Measurements from ENCODE around the gene RPS18. TPM values are rescaled to one million over a fixed set of nuclear protein-coding genes. Genes with fewer than 3 reads are reported as not detected.

RPS18 gene
- total RNA-seq, 1 donor from 2014 or later = 4,710 TPM

GRCh38 chr6:33296797-33297405, 25.0 kb downstream of the RPS18 start:
- CTCF ChIA-PET = interaction anchor here (1.4 to 1.6 kb wide), 3 partner anchors 8 to 48 kb away, joined by 3 to 10 read pairs (median 4); partner anchors contain the start of genes B3GALT4, PFDN6 and WDR46
- TF ChIP-seq, protein P1, sequence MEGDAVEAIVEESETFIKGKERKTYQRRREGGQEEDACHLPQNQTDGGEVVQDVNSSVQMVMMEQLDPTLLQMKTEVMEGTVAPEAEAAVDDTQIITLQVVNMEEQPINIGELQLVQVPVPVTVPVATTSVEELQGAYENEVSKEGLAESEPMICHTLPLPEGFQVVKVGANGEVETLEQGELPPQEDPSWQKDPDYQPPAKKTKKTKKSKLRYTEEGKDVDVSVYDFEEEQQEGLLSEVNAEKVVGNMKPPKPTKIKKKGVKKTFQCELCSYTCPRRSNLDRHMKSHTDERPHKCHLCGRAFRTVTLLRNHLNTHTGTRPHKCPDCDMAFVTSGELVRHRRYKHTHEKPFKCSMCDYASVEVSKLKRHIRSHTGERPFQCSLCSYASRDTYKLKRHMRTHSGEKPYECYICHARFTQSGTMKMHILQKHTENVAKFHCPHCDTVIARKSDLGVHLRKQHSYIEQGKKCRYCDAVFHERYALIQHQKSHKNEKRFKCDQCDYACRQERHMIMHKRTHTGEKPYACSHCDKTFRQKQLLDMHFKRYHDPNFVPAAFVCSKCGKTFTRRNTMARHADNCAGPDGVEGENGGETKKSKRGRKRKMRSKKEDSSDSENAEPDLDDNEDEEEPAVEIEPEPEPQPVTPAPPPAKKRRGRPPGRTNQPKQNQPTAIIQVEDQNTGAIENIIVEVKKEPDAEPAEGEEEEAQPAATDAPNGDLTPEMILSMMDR (IDR thresholded peaks at IDR 0.05) = no peak

GRCh38 chr6:33297406-33297955, 25.6 kb downstream of the RPS18 start:
- no peaks in the 10 kb centered on the region for H3K9me3 Mint-ChIP-seq

More at GRCh38 chr6:33296797-33297405, 25.0 kb downstream of the RPS18 start:
- peak overlapping the region; percentile 83 for H3K27ac Mint-ChIP-seq
- POLR2A ChIA-PET = interaction anchor here (0.6 to 5.3 kb wide), 11 partner anchors 8 to 326 kb away, joined by 3 to 84 read pairs (median 19); partner anchors contain the start of genes B3GALT4, PFDN6, RPS18 and TAPBP
- no peaks in the 10 kb centered on the region for H3K9me3 Mint-ChIP-seq
- peaks cover 79% of the 10 kb centered on the region for H3K36me3 Mint-ChIP-seq (ENCODE audit: low read depth)
- H3K27me3 Mint-ChIP-seq = no peaks in the 10 kb centered on the region
- peaks cover 31% of the 10 kb centered on the region for H3K4me1 Mint-ChIP-seq
- ATAC-seq (ENCODE audit: low read depth) = no peak
- DNase-seq = no peak
- H3K4me3 Mint-ChIP-seq = peak overlapping the region; percentile 96
- intact Hi-C loops (cut with micrococcal nuclease) = loop anchor here (5.0 kb wide), 2 partner anchors 130 to 135 kb away; no protein-coding TSS in a partner anchor

GRCh38 chr6:33297956-33298772, 26.3 kb downstream of the RPS18 start:
- POLR2A ChIA-PET = interaction anchor here (0.7 to 5.3 kb wide), 18 partner anchors 9 to 1102 kb away, joined by 3 to 84 read pairs (median 16); partner anchors contain the start of genes B3GALT4, CUTA, PFDN6 and RPS18
- Mint-ChIP-seq H3K27me3 (no peaks in the 10 kb centered on the region), H3K36me3 (ENCODE audit: low read depth) (peaks cover 74% of the 10 kb centered on the region), H3K9me3 (no peaks in the 10 kb centered on the region), H3K4me1 (peaks cover 29% of the 10 kb centered on the region), H3K4me3 (peak overlapping the region; percentile 96), H3K27ac (peak overlapping the region; percentile 98)
- TF ChIP-seq, protein P1 (IDR thresholded peaks at IDR 0.05) = no peak
- intact Hi-C loops (cut with micrococcal nuclease) = loop anchor here (5.0 kb wide), 2 partner anchors 129 to 136 kb away; no protein-coding TSS in a partner anchor
- DNase-seq (peak; percentile 54), ATAC-seq (ENCODE audit: low read depth) (peak; percentile 19)
- CTCF ChIA-PET = interaction anchor here (1.4 to 3.2 kb wide), 7 partner anchors 9 to 47 kb away, joined by 3 to 17 read pairs (median 9); partner anchors contain the start of genes B3GALT4, PFDN6 and WDR46

More at GRCh38 chr6:33297406-33297955, 25.6 kb downstream of the RPS18 start:
- ChIA-PET CTCF (interaction anchor here (1.4 to 1.6 kb wide), 3 partner anchors 8 to 47 kb away, joined by 3 to 10 read pairs (median 4); partner anchors contain the start of genes B3GALT4, PFDN6 and WDR46), POLR2A (interaction anchor here (0.6 to 5.3 kb wide), 13 partner anchors 8 to 1102 kb away, joined by 3 to 84 read pairs (median 19); partner anchors contain the start of genes B3GALT4, PFDN6, RPS18 and RXRB)
- Mint-ChIP-seq H3K27me3 (no peaks in the 10 kb centered on the region), H3K36me3 (ENCODE audit: low read depth) (peaks cover 79% of the 10 kb centered on the region), H3K27ac (peak overlapping the region; percentile 83), H3K4me3 (peak overlapping the region; percentile 96), H3K4me1 (peaks cover 31% of the 10 kb centered on the region)
- peak; percentile 45 for DNase-seq
- intact Hi-C loops (cut with micrococcal nuclease) = loop anchor here (5.0 kb wide), 2 partner anchors 130 to 135 kb away; no protein-coding TSS in a partner anchor
- TF ChIP-seq, protein P1 (IDR thresholded peaks at IDR 0.05) = no peak
- ATAC-seq (ENCODE audit: low read depth) = peak; percentile 9

DNA sequence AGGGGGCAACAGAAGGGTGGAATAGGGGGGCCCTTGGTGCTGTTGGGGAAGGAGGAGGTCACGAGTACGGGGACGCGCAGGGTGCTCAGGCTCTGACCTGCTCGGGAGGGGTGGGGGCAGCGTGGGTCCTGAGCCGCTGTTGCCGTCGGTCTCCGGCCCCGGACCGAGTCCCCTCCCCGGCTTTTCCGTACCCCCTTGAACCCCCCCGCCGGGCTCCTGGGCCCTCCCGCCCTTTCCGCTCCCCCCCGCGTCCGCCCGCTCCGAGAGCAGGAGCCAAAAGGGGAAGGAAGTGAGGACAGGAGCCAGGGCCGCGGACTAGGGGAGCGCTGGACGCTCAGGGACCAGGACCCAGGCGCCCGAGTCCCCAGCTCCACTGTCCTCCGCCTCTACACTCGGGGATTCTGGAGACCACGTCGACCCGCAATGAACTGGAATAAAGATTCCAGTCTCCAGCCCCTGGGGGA, 26.9 kb downstream of the RPS18 start, which contains the start of gene RGL2:
RGL2 (minus strand) TSS at position 170 of the 464 bp plus-strand sequence. CDS start 332 bp downstream, outside the sequence.
- ATAC-seq (ENCODE audit: low read depth) (peak; percentile 45), DNase-seq (peak; percentile 63)
- CTCF ChIA-PET = interaction anchor here (0.7 to 3.2 kb wide), 9 partner anchors 10 to 46 kb away, joined by 3 to 17 read pairs (median 4); partner anchors contain the start of genes B3GALT4, PFDN6, WDR46 and ZBTB22
- peak within 1 kb of the TSS; percentile 96 for H3K4me3 Mint-ChIP-seq
- POLR2A ChIA-PET = interaction anchor here (0.6 to 5.3 kb wide), 23 partner anchors 9 to 1560 kb away, joined by 3 to 84 read pairs (median 5); partner anchors contain the start of genes B3GALT4, CUTA, PFDN6 and RING1
- H3K27me3 Mint-ChIP-seq = no peaks in the 10 kb centered on the region
- peaks cover 74% of the 10 kb centered on the region for H3K36me3 Mint-ChIP-seq (ENCODE audit: low read depth)
- intact Hi-C loops (cut with micrococcal nuclease) = loop anchor here (1.0 to 5.0 kb wide), 11 partner anchors 10 to 137 kb away; partner anchors contain the start of genes B3GALT4, KIFC1, PFDN6 and RXRB
- H3K27ac Mint-ChIP-seq = peak within 1 kb of the TSS; percentile 98
- peaks cover 32% of the 10 kb centered on the region for H3K4me1 Mint-ChIP-seq
- H3K9me3 Mint-ChIP-seq = no peaks in the 10 kb centered on the region
- TF ChIP-seq, protein P1 (IDR thresholded peaks at IDR 0.05) = no peak
